HepG2 (cell line): ENCODE measurements around the gene TMEM200B. TPM values are rescaled to one million over a fixed set of nuclear protein-coding genes. Genes with fewer than 3 reads are reported as not detected.

Experiments used
- ARID2 ChIP-seq: sonication (generic); formaldehyde crosslinking; IDR thresholded peaks from 2 replicates; pipeline ENCODE4 v1.8.1; 2022; ENCODE audit warnings: mild to moderate bottlenecking, missing genetic modification reagents, borderline replicate concordance
- BCL6 ChIP-seq: IDR thresholded peaks from 2 replicates; pipeline ENCODE4 v1.6.1; 2016; ENCODE audit warnings: missing genetic modification reagents, missing compliant biosample characterization
- CTCF ChIP-seq: sonication (generic); formaldehyde crosslinking; IDR thresholded peaks from 2 replicates; pipeline ENCODE4 v1.5.0; 2020; ENCODE audit warnings: mild to moderate bottlenecking, missing genetic modification reagents, moderate library complexity
- DPF2 ChIP-seq: sonication (generic); formaldehyde crosslinking; IDR thresholded peaks from 2 replicates; pipeline ENCODE4 v1.4.0; 2020; ENCODE audit warnings: mild to moderate bottlenecking, low read depth, missing genetic modification reagents, borderline replicate concordance
- DZIP1 ChIP-seq: sonication (generic); formaldehyde crosslinking; IDR thresholded peaks from 2 replicates; pipeline ENCODE4 v1.5.0; 2020; ENCODE audit warnings: mild to moderate bottlenecking, missing genetic modification reagents
- FOSL2 ChIP-seq: sonication (generic); formaldehyde crosslinking; IDR thresholded peaks from 2 replicates; pipeline ENCODE4 v1.4.0; 2020; ENCODE audit warnings: missing genetic modification reagents
- GFI1 ChIP-seq: sonication (generic); formaldehyde crosslinking; IDR thresholded peaks from 2 replicates; pipeline ENCODE4 v1.5.0; 2020; ENCODE audit warnings: missing genetic modification reagents, mild to moderate bottlenecking, borderline replicate concordance
- HHEX ChIP-seq: IDR thresholded peaks from 2 replicates; pipeline ENCODE4 v1.6.1; 2016; ENCODE audit warnings: control low read depth
- HNF4A ChIP-seq: sonication (generic); formaldehyde crosslinking; IDR thresholded peaks from 2 replicates; pipeline ENCODE4 v1.4.0; 2020; ENCODE audit warnings: missing genetic modification reagents
- HNRNPK ChIP-seq: fragments of 200-400 bp; formaldehyde crosslinking; IDR thresholded peaks from 2 replicates; pipeline ENCODE4 v1.6.1; 2018; ENCODE audit warnings: low read length, low read depth, moderate library complexity, mild to moderate bottlenecking; ENCODE audit not compliant: poor library complexity, severe bottlenecking
- KDM3A ChIP-seq: IDR thresholded peaks from 2 replicates; pipeline ENCODE4 v1.6.1; 2018; ENCODE audit warnings: low read depth, missing compliant biosample characterization
- KLF15 ChIP-seq: sonication (generic); formaldehyde crosslinking; IDR thresholded peaks from 2 replicates; pipeline ENCODE4 v1.8.1; 2023; ENCODE audit warnings: borderline replicate concordance, mild to moderate bottlenecking, inconsistent platforms, missing genetic modification reagents, mixed read lengths
- MEIS1 ChIP-seq: sonication (generic); formaldehyde crosslinking; IDR thresholded peaks from 2 replicates; pipeline ENCODE4 v1.9.0; 2021; ENCODE audit warnings: mild to moderate bottlenecking, missing genetic modification reagents, moderate library complexity, borderline replicate concordance
- NFRKB ChIP-seq: fragments of 450-650 bp; IDR thresholded peaks from 2 replicates; pipeline ENCODE4 v1.6.1; 2017
- NR2F1 ChIP-seq, 2 experiments: fragments of 450-650 bp in 1 of 2; formaldehyde crosslinking in 1 of 2; IDR thresholded peaks; 2 replicates each; pipeline versions ENCODE4 v1.5.0 to v1.6.1; 2016 to 2020; ENCODE audit warnings: mild to moderate bottlenecking in 1 of 2, missing compliant biosample characterization in 1 of 2, missing genetic modification reagents in 1 of 2, moderate library complexity in 1 of 2
- PAX8 ChIP-seq: sonication (generic); formaldehyde crosslinking; IDR thresholded peaks from 2 replicates; pipeline ENCODE4 v1.8.0; 2022; ENCODE audit warnings: mild to moderate bottlenecking, missing genetic modification reagents, borderline replicate concordance
- POLR2A ChIP-seq, 2 experiments: IDR thresholded peaks; 2 replicates each; pipeline ENCODE4 v1.6.1; 2011; ENCODE audit warnings: low read depth in 2 of 2, low read length in 2 of 2, mild to moderate bottlenecking in 1 of 2, moderate library complexity in 1 of 2; ENCODE audit not compliant: insufficient read depth in 1 of 2
- SALL1 ChIP-seq: sonication (generic); formaldehyde crosslinking; IDR thresholded peaks from 2 replicates; pipeline ENCODE4 v1.8.0; 2022; ENCODE audit warnings: mild to moderate bottlenecking, missing genetic modification reagents
- XRCC5 ChIP-seq: fragments of 200-400 bp; formaldehyde crosslinking; optimal IDR thresholded peaks from 2 replicates; pipeline ENCODE3; 2017; ENCODE audit warnings: mild to moderate bottlenecking, low read length
- ZNF10 ChIP-seq: sonication (generic); formaldehyde crosslinking; IDR thresholded peaks from 2 replicates; pipeline ENCODE4 v1.4.0; 2020; ENCODE audit warnings: mild to moderate bottlenecking, low read depth, missing genetic modification reagents, borderline replicate concordance
- ZNF30 ChIP-seq: sonication (generic); formaldehyde crosslinking; IDR thresholded peaks from 2 replicates; pipeline ENCODE4 v1.5.0; 2020; ENCODE audit warnings: mild to moderate bottlenecking, missing genetic modification reagents
- ZNF468 ChIP-seq: sonication (generic); formaldehyde crosslinking; IDR thresholded peaks from 2 replicates; pipeline ENCODE4 v1.8.0; 2022; ENCODE audit warnings: mild to moderate bottlenecking, moderate library complexity, missing genetic modification reagents
- ZNF609 ChIP-seq: sonication (generic); formaldehyde crosslinking; IDR thresholded peaks from 2 replicates; pipeline ENCODE4 v1.4.0; 2020; ENCODE audit warnings: mild to moderate bottlenecking, missing genetic modification reagents, borderline replicate concordance
- polyA plus RNA-seq, 8 experiments: library from polyadenylated mRNA; depleted of rRNA in 3 of 8; stranded (reverse) in 7 of 8; unstranded in 1 of 8; fragments of >200 nt; fragmentation: Illumina TruSeq in 4 of 8; extraction: Trizol in 4 of 8; gene quantifications; 2 replicates each; pipeline versions ENCODE4 v1.2.1 to v1.2.3, GENCODE V29; 2011 to 2016; ENCODE audit warnings: low read depth in 4 of 8, missing spikeins in 1 of 8, mixed read lengths in 1 of 8; ENCODE audit not compliant: insufficient read depth in 1 of 8
- total RNA-seq, 5 experiments: library from RNA; depleted of rRNA; stranded (reverse); fragments of >200 nt; fragmentation: Illumina TruSeq; extraction: Trizol; gene quantifications; 2 replicates each; pipeline ENCODE4 v1.2.3, GENCODE V29; 2016; ENCODE audit warnings: low read depth in 1 of 5

The TMEM200B gene
- total and polyA plus RNA-seq, 2 of the 13 experiments (the other 11 are each of a cell fraction or from before 2014, with no cell fraction given) = 1.1 to 1.4 TPM

- TF ChIP-seq KLF15 = no peak
- TF ChIP-seq SALL1 (CRISPR knock-in tag) = peak; percentile 75
- no peak for TF ChIP-seq DPF2 (CRISPR knock-in tag)
- TF ChIP-seq NFRKB = no peak
- TF ChIP-seq KDM3A (CRISPR knock-in tag) = no peak
- no peak for TF ChIP-seq HNRNPK
- TF ChIP-seq HNF4A = peak; percentile 59
- TF ChIP-seq ARID2 = no peak
- no peak for TF ChIP-seq ZNF468 (CRISPR knock-in tag)
- 0 out of 4 replicates have a peak, but pooled peaks of 1 of the 2 experiments have one; percentile 15 for TF ChIP-seq NR2F1 (CRISPR knock-in tag; IDR thresholded peaks at IDR 0.05)
- no peak for TF ChIP-seq HHEX (CRISPR knock-in tag)
- TF ChIP-seq FOSL2 = peak; percentile 36
- no peak for TF ChIP-seq POLR2A (IDR thresholded peaks at IDR 0.05; ENCODE audit: insufficient read depth in 1 of 2, low read depth in 2 of 2, low read length in 2 of 2)
- 0 out of 2 replicates have a peak, but pooled peaks have one; percentile 2 for TF ChIP-seq CTCF (CRISPR knock-in tag)
- no peak for TF ChIP-seq DZIP1
- TF ChIP-seq ZNF609 = 0 out of 2 replicates have a peak, but pooled peaks have one; percentile 22
- TF ChIP-seq MEIS1 (CRISPR knock-in tag) = no peak
- TF ChIP-seq GFI1 = no peak
- no peak for TF ChIP-seq PAX8 (CRISPR knock-in tag)
- TF ChIP-seq BCL6 (CRISPR knock-in tag) = 0 out of 2 replicates have a peak, but pooled peaks have one; percentile 8
- TF ChIP-seq ZNF30 (CRISPR knock-in tag) = no peak
- TF ChIP-seq XRCC5 = no peak
- TF ChIP-seq ZNF10 = no peak
Measured at GRCh38 chr1:29105822-29106221, 17.9 kb downstream of the TMEM200B start (continued).
